ENCODE data around the gene AP1M2.

GRCh38 chr19:10532457-10532856, 54.7 kb downstream of the AP1M2 start:
- TF ChIP-seq CTCF (IDR thresholded peaks at IDR 0.05; ENCODE audit: low read length), result no peak
- TF ChIP-seq EZH2 (IDR thresholded peaks at IDR 0.05; ENCODE audit: borderline replicate concordance, low read length), result no peak

Measured in OCI-LY1 (cell line).